Astrocyte (in vitro differentiated cells and primary cell): ENCODE data around the gene REPS1. TPM values are rescaled to one million over a fixed set of nuclear protein-coding genes. Genes with fewer than 3 reads are reported as not detected.

Experiments
- DNase-seq: peaks from one replicate; pipeline ENCODE4 v3.0.0-alpha.2; 2010; ENCODE audit warnings: low read depth
- FAIRE-seq: peaks from 2 replicates; lab custom pipeline; 2011; peaks lifted over from hg19 to GRCh38; lab: Jason Lieb, UNC
- H2AFZ ChIP-seq: 2 replicates; pipeline ENCODE4 v1.6.0; 2012; ENCODE audit warnings: low read depth, low read length, inconsistent platforms
- H3K27ac ChIP-seq: 2 replicates; pipeline ENCODE4 v1.5.1; 2011; ENCODE audit warnings: low read depth, low read length, inconsistent platforms
- H3K27me3 ChIP-seq: 2 replicates; pipeline ENCODE4 v1.6.0; 2011; ENCODE audit warnings: low read length, inconsistent platforms; ENCODE audit not compliant: insufficient read depth
- H3K36me3 ChIP-seq: 2 replicates; pipeline ENCODE4 v1.5.1; 2011; ENCODE audit warnings: low read length, inconsistent platforms; ENCODE audit not compliant: insufficient read depth
- H3K4me1 ChIP-seq: 2 replicates; pipeline ENCODE4 v1.5.1; 2011; ENCODE audit warnings: low read length, inconsistent platforms; ENCODE audit not compliant: insufficient read depth
- H3K4me2 ChIP-seq: 2 replicates; pipeline ENCODE4 v1.6.0; 2012; ENCODE audit warnings: low read length, inconsistent platforms
- H3K4me3 ChIP-seq: 2 replicates; pipeline ENCODE4 v1.5.1; 2011; ENCODE audit warnings: low read depth, mild to moderate bottlenecking, low read length, inconsistent platforms; ENCODE audit not compliant: insufficient read depth
- H3K79me2 ChIP-seq: 2 replicates; pipeline ENCODE4 v1.6.0; 2012; ENCODE audit warnings: mild to moderate bottlenecking, low read length, inconsistent platforms; ENCODE audit not compliant: insufficient read depth
- H3K9ac ChIP-seq: 2 replicates; pipeline ENCODE4 v1.6.0; 2012; ENCODE audit warnings: mild to moderate bottlenecking, low read length, inconsistent platforms
- H3K9me3 ChIP-seq: 2 replicates; pipeline ENCODE4 v1.5.1; 2012; ENCODE audit warnings: low read depth, mild to moderate bottlenecking, low read length, inconsistent platforms; ENCODE audit not compliant: insufficient read depth
- H4K20me1 ChIP-seq: 2 replicates; pipeline ENCODE4 v1.6.0; 2012; ENCODE audit warnings: low read length, inconsistent platforms; ENCODE audit not compliant: insufficient read depth
- H3K27ac Mint-ChIP-seq: one replicate; pipeline ENCODE4 v1.8.0; 2021; ENCODE audit warnings: mild to moderate bottlenecking, mixed read lengths; ENCODE audit not compliant: unreplicated experiment
- H3K27me3 Mint-ChIP-seq: one replicate; pipeline ENCODE4 v1.8.0; 2021; ENCODE audit warnings: low read depth, mixed read lengths; ENCODE audit not compliant: unreplicated experiment
- H3K36me3 Mint-ChIP-seq: one replicate; pipeline ENCODE4 v1.8.0; 2021; ENCODE audit warnings: low read depth, mixed read lengths; ENCODE audit not compliant: unreplicated experiment
- H3K4me1 Mint-ChIP-seq: one replicate; pipeline ENCODE4 v1.8.0; 2021; ENCODE audit warnings: low read depth, mixed read lengths; ENCODE audit not compliant: unreplicated experiment
- H3K4me3 Mint-ChIP-seq: one replicate; pipeline ENCODE4 v1.8.0; 2021; ENCODE audit warnings: mild to moderate bottlenecking, moderate library complexity, mixed read lengths; ENCODE audit not compliant: unreplicated experiment
- H3K9me3 Mint-ChIP-seq: one replicate; pipeline ENCODE4 v1.8.0; 2021; ENCODE audit warnings: mild to moderate bottlenecking, mixed read lengths; ENCODE audit not compliant: unreplicated experiment
- CTCF ChIP-seq: IDR thresholded peaks from 2 replicates; pipeline ENCODE4 v1.5.1; 2011; ENCODE audit warnings: low read depth, mild to moderate bottlenecking, inconsistent platforms, low read length, moderate library complexity; ENCODE audit not compliant: insufficient read depth
- EZH2 ChIP-seq: IDR thresholded peaks from 2 replicates; pipeline ENCODE4 v1.6.1; 2012; ENCODE audit warnings: mild to moderate bottlenecking, low read length, inconsistent platforms; ENCODE audit not compliant: insufficient read depth
- total RNA-seq: library from RNA; stranded (reverse); gene quantifications from 2 replicates; pipeline ENCODE4 v1.2.1, GENCODE V29; 2021

Gene REPS1
- total RNA-seq, 1 donor from 2014 or later: 39.1 TPM

GRCh38 chr6:138857775-138858174 lies 130.3 kb downstream of the REPS1 start:
- TF ChIP-seq CTCF: no peak
- TF ChIP-seq EZH2: no peak
- no peak overlapping the region for H3K27ac Mint-ChIP-seq

GRCh38 chr6:138856654-138857053 lies 131.4 kb downstream of the REPS1 start:
- H3K4me1 ChIP-seq: no peaks in the 10 kb centered on the region
- H3K36me3 Mint-ChIP-seq: no peaks in the 10 kb centered on the region

More at GRCh38 chr6:138857775-138858174, 130.3 kb downstream of the REPS1 start:
- Mint-ChIP-seq H3K36me3 (no peaks in the 10 kb centered on the region), H3K27me3 (peaks cover 7% of the 10 kb centered on the region), H3K9me3 (peaks cover 17% of the 10 kb centered on the region), H3K4me3 (no peak overlapping the region), H3K4me1 (no peaks in the 10 kb centered on the region)
- FAIRE-seq: no peak
- Histone ChIP-seq H3K9me3 (no peaks in the 10 kb centered on the region), H3K9ac (no peak overlapping the region), H3K79me2 (no peaks in the 10 kb centered on the region), H2AFZ (no peak overlapping the region), H3K27me3 (peaks cover 3% of the 10 kb centered on the region), H3K4me2 (no peak overlapping the region), H4K20me1 (no peaks in the 10 kb centered on the region), H3K4me3 (no peak overlapping the region), H3K27ac (no peak overlapping the region), H3K4me1 (no peaks in the 10 kb centered on the region), H3K36me3 (no peaks in the 10 kb centered on the region)
- DNase-seq: no peak

More at GRCh38 chr6:138856654-138857053, 131.4 kb downstream of the REPS1 start:
- no peak for FAIRE-seq
- Histone ChIP-seq H3K79me2 (no peaks in the 10 kb centered on the region), H3K36me3 (no peaks in the 10 kb centered on the region), H3K4me3 (no peak overlapping the region), H3K27ac (no peak overlapping the region), H3K9ac (no peak overlapping the region), H3K4me2 (no peak overlapping the region), H3K27me3 (peaks cover 3% of the 10 kb centered on the region), H3K9me3 (no peaks in the 10 kb centered on the region), H2AFZ (no peak overlapping the region), H4K20me1 (no peaks in the 10 kb centered on the region)
- Mint-ChIP-seq H3K27me3 (peaks cover 7% of the 10 kb centered on the region), H3K4me1 (no peaks in the 10 kb centered on the region), H3K9me3 (peaks cover 17% of the 10 kb centered on the region), H3K4me3 (no peak overlapping the region), H3K27ac (no peak overlapping the region)
- no peak for DNase-seq
- TF ChIP-seq EZH2: no peak
- TF ChIP-seq CTCF: no peak

Other genes starting within 250 kb of the REPS1 start
- 9.3 and 9.5 TPM in 2 replicates for gene CCDC28A, start 214.5 kb downstream of the REPS1 start, total RNA-seq
- gene ECT2L, start 192.2 kb downstream of the REPS1 start, total RNA-seq: not detected in 2 replicates
- 46.6 and 66.0 TPM in 2 replicates for gene ABRACL, start 40.5 kb upstream of the REPS1 start, total RNA-seq
- 10.3 and 11.1 TPM in 2 replicates for gene HECA, start 146.8 kb upstream of the REPS1 start, total RNA-seq